ENCODE results near the gene ZMIZ1.

DNA sequence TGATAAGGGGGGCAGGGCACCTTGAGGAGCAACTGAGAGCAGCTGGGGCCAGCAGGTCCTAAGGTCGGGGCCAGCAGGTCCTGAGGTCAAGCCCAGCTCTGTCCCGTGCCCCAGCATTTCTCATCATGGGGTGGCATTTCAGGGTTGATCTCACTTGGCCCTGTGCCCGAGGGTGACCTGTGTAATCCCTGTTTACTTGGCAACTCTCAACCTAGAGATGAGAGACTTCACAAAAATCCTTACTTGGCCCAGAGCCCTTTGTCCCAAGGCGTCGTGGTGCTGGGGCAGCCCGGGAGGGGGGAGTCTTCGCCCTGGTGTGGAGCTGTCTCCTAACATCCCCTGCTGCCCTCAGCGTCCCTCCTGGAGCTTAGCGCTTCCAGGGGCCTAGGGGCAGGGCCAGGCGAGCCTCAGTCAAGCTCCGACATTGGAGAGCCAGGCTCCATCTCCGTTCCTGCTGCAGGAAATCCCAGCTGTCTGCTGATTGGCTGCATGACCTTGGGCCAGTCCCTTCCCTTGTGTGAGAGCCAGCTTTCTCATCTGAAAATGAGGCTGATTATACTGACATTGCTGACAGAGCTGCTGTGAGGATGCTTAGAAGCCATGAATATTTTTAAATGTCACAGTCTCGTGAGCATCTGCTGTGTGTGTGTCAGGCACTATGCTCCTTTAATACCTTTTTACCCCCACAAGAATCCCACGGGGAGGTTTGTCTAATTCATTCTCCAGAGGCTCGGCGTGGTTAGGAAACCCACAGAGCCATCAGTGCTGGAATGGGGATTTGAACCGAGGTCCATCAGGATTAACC, 94.3 kb downstream of the ZMIZ1 start:
- TF ChIP-seq CTCF (IDR thresholded peaks at IDR 0.05) = no peak
- no peak for TF ChIP-seq EP300 (IDR thresholded peaks at IDR 0.05)
- no peak for TF ChIP-seq POLR2A (IDR thresholded peaks at IDR 0.05)
